ENCODE measurements around the gene WDR70. TPM values are rescaled to one million over a fixed set of nuclear protein-coding genes. Genes with fewer than 3 reads are reported as not detected.

The WDR70 gene
- 12.6 and 13.8 TPM in 2 replicates for total RNA-seq

GRCh38 chr5:37379100-37379628, at the start of gene WDR70:
Gene WDR70 (plus strand): TSS chr5:37379318. CDS start chr5:37379368, 50 bp downstream.

DNA sequence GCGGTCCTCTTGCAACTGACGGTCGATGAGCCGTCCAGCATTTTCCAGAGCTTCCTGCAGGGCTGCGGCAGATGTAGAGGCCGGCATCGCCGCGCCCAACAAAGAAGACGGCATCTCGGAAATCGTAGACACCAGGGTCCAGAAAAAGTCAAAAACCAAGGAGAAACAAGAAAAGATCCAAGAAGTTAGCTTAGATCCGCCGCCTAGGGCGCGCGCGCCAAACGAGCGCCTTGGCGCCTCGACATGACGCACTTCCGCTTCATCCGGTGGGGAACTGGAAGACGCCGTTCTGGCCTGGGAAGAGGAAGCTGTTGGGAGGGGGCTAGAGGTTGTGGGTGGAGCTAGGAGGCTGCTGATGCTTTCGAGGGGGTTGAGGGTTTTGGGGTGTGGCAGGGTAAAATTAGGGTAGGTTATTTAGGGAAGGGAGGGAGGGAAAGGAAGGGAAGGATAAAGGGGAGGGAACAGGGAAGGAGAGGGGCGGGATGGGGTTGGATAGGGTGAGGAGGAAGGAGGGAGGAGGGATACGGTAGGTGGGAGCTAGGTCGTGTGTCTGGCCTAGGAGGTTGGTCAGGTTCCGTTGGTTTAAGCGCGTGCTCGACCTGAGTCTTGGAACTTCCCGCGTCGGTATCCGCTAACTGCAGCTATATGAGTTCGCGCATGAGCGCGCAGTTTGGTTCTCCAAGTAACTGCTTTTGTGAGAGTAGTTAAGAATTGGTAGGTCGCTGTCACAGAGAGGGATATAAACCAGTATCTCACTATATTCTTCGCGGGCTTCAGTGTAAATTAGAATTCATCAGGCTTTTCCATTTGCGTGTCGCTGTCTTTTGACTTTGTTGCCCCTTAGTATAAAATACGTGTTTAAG, 8.0 kb upstream of the WDR70 start, which contains the start of gene NUP155:
NUP155 (minus strand) TSS at position 243 of the 863 bp plus-strand sequence; CDS start at position 114, 129 bp downstream.

Other genes with a start within 250 kb of the WDR70 start
- gene CPLANE1, start 129.9 kb upstream of the WDR70 start, total RNA-seq = 7.8 and 15.8 TPM in 2 replicates
- 19.1 and 25.1 TPM in 2 replicates for gene NUP155, start 8.2 kb upstream of the WDR70 start, total RNA-seq

Measured in epithelial cell of alveolus of lung (primary cell).